GM21576 (cell line): Measurements from ENCODE around the gene RSPRY1.
"Not testable (repeated sequence)": the region's sequence is repeated elsewhere in the genome, so short reads cannot be mapped to it uniquely, and the experiment has no call there.

Experiments used
- ATAC-seq: cut with Tn5 transposase; IDR thresholded peaks from one replicate; pipeline ENCODE4 v1.9.1; 2021; ENCODE audit warnings: mild to moderate bottlenecking, moderate library complexity; ENCODE audit not compliant: unreplicated experiment

RSPRY1 gene

GRCh38 chr16:57252148-57252721 lies 66.1 kb downstream of the RSPRY1 start:
- no peak for ATAC-seq

GRCh38 chr16:57253466-57253865 lies 67.3 kb downstream of the RSPRY1 start:
- no peak for ATAC-seq

GRCh38 chr16:57255686-57256415 lies 69.7 kb downstream of the RSPRY1 start:
- ATAC-seq, result no peak

- no peak for ATAC-seq
Observed at GRCh38 chr16:57256601-57257395, 70.7 kb downstream of the RSPRY1 start.

GRCh38 chr16:57257455-57258070 lies 71.4 kb downstream of the RSPRY1 start:
- ATAC-seq, result no peak

- no peak for ATAC-seq
Observed at GRCh38 chr16:57258226-57258909, 72.2 kb downstream of the RSPRY1 start.

GRCh38 chr16:57258910-57259475 lies 72.9 kb downstream of the RSPRY1 start:
- ATAC-seq, result no peak

- ATAC-seq, result no peak
Observed at GRCh38 chr16:57260294-57260929, 74.3 kb downstream of the RSPRY1 start.

GRCh38 chr16:57261806-57262205 lies 75.7 kb downstream of the RSPRY1 start:
- no peak for ATAC-seq

GRCh38 chr16:57262841-57263540 lies 76.9 kb downstream of the RSPRY1 start:
- no peak for ATAC-seq

- ATAC-seq, result no peak
Observed at GRCh38 chr16:57263541-57264351, 77.6 kb downstream of the RSPRY1 start.

- ATAC-seq, result no peak
Observed at GRCh38 chr16:57264381-57264780, 78.3 kb downstream of the RSPRY1 start.

GRCh38 chr16:57264950-57265371 lies 78.8 kb downstream of the RSPRY1 start:
- ATAC-seq, result no peak

GRCh38 chr16:57265850-57266530 lies 79.9 kb downstream of the RSPRY1 start:
- no peak for ATAC-seq

- ATAC-seq, result no peak
Observed at GRCh38 chr16:57266531-57267260, 80.6 kb downstream of the RSPRY1 start.

- not testable (repeated sequence) for ATAC-seq
Observed at GRCh38 chr16:57267343-57267742, 81.2 kb downstream of the RSPRY1 start.
